ENCODE measurements around the gene CPED1.

CPED1 gene

DNA sequence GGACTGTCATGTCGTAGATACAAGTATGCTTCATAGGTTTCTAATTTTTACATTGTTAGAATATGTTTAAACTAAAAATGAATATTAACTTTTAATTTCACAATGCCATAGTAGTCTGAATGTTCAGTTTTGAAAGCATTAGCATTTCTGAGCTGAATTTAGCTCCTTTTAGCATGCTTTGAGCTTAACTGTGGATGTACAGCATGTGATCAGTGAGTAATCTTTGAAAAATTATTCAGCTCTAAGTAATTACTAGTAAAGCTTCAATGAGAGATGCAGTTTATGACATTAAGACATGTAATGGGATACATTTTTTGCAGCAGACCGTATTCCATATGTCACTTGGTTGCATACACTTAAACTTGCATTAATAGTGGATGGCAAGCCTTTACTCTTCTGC is 226.1 kb downstream of the CPED1 start:
- POLR2A ChIA-PET, result no interaction called here
- TF ChIP-seq ZNF623 (tag by site-specific recombination; IDR thresholded peaks at IDR 0.05) (no peak), ZNF24 (tag by site-specific recombination; IDR thresholded peaks at IDR 0.05) (no peak), ZNF174 (tag by site-specific recombination; IDR thresholded peaks at IDR 0.05) (no peak), ZNF23 (tag by site-specific recombination; IDR thresholded peaks at IDR 0.05; ENCODE audit: borderline replicate concordance) (no peak), ZNF529 (tag by site-specific recombination; IDR thresholded peaks at IDR 0.05; ENCODE audit: insufficient replicate concordance) (no peak), ZNF561 (tag by site-specific recombination; IDR thresholded peaks at IDR 0.05; ENCODE audit: borderline replicate concordance) (no peak), ZNF670 (tag by site-specific recombination; IDR thresholded peaks at IDR 0.05; ENCODE audit: low read depth) (no peak), ZNF157 (tag by site-specific recombination; IDR thresholded peaks at IDR 0.05) (no peak), ZNF10 (tag by site-specific recombination; IDR thresholded peaks at IDR 0.05) (no peak), YY1 (tag by site-specific recombination; IDR thresholded peaks at IDR 0.05) (no peak), ZNF140 (tag by site-specific recombination; IDR thresholded peaks at IDR 0.05) (no peak), OSR2 (tag by site-specific recombination; IDR thresholded peaks at IDR 0.05) (no peak), ZNF335 (tag by site-specific recombination; conservative IDR thresholded peaks at IDR 0.05) (no peak)
- TF ChIP-seq, protein P1, sequence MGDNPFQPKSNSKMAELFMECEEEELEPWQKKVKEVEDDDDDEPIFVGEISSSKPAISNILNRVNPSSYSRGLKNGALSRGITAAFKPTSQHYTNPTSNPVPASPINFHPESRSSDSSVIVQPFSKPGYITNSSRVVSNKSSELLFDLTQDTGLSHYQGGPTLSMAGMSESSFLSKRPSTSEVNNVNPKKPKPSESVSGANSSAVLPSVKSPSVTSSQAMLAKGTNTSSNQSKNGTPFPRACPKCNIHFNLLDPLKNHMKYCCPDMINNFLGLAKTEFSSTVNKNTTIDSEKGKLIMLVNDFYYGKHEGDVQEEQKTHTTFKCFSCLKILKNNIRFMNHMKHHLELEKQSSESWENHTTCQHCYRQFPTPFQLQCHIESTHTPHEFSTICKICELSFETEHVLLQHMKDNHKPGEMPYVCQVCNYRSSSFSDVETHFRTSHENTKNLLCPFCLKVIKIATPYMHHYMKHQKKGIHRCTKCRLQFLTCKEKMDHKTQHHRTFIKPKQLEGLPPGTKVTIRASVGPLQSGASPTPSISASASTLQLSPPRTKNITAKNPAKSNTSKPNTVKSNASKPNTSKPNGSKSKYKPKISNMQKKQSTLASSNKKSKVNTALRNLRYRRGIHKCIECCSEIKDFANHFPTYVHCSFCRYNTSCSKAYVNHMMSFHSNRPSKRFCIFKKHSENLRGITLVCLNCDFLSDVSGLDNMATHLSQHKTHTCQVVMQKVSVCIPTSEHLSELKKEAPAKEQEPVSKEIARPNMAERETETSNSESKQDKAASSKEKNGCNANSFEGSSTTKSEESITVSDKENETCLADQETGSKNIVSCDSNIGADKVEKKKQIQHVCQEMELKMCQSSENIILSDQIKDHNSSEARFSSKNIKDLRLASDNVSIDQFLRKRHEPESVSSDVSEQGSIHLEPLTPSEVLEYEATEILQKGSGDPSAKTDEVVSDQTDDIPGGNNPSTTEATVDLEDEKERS (tag by site-specific recombination; IDR thresholded peaks at IDR 0.05), result no peak
- TF ChIP-seq, protein P2, sequence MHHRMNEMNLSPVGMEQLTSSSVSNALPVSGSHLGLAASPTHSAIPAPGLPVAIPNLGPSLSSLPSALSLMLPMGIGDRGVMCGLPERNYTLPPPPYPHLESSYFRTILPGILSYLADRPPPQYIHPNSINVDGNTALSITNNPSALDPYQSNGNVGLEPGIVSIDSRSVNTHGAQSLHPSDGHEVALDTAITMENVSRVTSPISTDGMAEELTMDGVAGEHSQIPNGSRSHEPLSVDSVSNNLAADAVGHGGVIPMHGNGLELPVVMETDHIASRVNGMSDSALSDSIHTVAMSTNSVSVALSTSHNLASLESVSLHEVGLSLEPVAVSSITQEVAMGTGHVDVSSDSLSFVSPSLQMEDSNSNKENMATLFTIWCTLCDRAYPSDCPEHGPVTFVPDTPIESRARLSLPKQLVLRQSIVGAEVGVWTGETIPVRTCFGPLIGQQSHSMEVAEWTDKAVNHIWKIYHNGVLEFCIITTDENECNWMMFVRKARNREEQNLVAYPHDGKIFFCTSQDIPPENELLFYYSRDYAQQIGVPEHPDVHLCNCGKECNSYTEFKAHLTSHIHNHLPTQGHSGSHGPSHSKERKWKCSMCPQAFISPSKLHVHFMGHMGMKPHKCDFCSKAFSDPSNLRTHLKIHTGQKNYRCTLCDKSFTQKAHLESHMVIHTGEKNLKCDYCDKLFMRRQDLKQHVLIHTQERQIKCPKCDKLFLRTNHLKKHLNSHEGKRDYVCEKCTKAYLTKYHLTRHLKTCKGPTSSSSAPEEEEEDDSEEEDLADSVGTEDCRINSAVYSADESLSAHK (tag by site-specific recombination; IDR thresholded peaks at IDR 0.05), result no peak
- Histone ChIP-seq H3K9me3 (ENCODE audit: control insufficient read depth, insufficient read depth, low read depth, low read length) (no peaks in the 10 kb centered on the region), H3K27ac (ENCODE audit: extremely low read depth, low read depth, low read length) (no peak overlapping the region), H3K4me1 (ENCODE audit: control insufficient read depth, insufficient read depth, low read length) (no peaks in the 10 kb centered on the region), H3K4me3 (ENCODE audit: low read depth, low read length) (no peak overlapping the region), H3K36me3 (ENCODE audit: control insufficient read depth in 2 of 2, insufficient read depth in 1 of 2, low read length in 2 of 2) (no peaks in the 10 kb centered on the region)
- CTCF ChIA-PET, result no interaction called here

DNA sequence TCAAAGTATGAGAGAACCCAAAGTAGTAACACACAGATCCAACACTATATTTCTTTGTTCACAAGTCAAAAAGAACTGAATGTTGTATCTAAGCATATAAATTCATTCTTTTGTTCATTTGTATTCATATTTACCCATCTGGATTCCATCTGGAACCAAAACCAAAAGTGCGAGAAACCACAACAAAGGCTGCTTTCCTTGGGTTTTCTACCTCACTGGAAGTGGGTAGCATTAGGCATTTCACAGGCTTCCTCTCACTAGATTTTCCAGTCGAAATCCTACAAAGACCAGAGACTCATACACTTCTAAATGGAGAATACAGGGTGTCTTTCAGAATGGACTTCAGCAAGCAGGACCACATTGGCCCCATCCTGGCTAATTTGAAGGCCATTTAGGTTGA is 230.5 kb downstream of the CPED1 start:
- TF ChIP-seq ZNF514 (tag by site-specific recombination; IDR thresholded peaks at IDR 0.05) (no peak), ZNF529 (tag by site-specific recombination; IDR thresholded peaks at IDR 0.05; ENCODE audit: insufficient replicate concordance) (no peak), ZNF624 (tag by site-specific recombination; IDR thresholded peaks at IDR 0.05) (no peak), ZNF239 (tag by site-specific recombination; IDR thresholded peaks at IDR 0.05) (no peak), ZFP37 (tag by site-specific recombination; IDR thresholded peaks at IDR 0.05) (no peak), OSR2 (tag by site-specific recombination; IDR thresholded peaks at IDR 0.05) (no peak), PBX3 (CRISPR knock-in tag; IDR thresholded peaks at IDR 0.05) (no peak), KLF16 (tag by site-specific recombination; IDR thresholded peaks at IDR 0.05) (no peak)
- no peak overlapping the region for H3K4me3 ChIP-seq (ENCODE audit: low read depth, low read length)
- POLR2A ChIA-PET, result no interaction called here
- H3K9me3 ChIP-seq (ENCODE audit: control insufficient read depth, insufficient read depth, low read depth, low read length), result no peaks in the 10 kb centered on the region
- H3K36me3 ChIP-seq (ENCODE audit: control insufficient read depth in 2 of 2, insufficient read depth in 1 of 2, low read length in 2 of 2), result no peaks in the 10 kb centered on the region
- H3K4me1 ChIP-seq (ENCODE audit: control insufficient read depth, insufficient read depth, low read length), result no peaks in the 10 kb centered on the region; the same call in 1 of the 2 replicates
- CTCF ChIA-PET, result interaction anchor here (1.1 kb wide), 1 partner anchor 110 kb away, joined by 3 read pairs; no protein-coding TSS in a partner anchor
- no peak overlapping the region for H3K27ac ChIP-seq (ENCODE audit: extremely low read depth, low read depth, low read length)
